H1 (cell line): ENCODE measurements around the gene PIGS. TPM values are rescaled to one million over a fixed set of nuclear protein-coding genes. Genes with fewer than 3 reads are reported as not detected.
"Not testable (repeated sequence)": the region's sequence is repeated elsewhere in the genome, so short reads cannot be mapped to it uniquely, and the experiment has no call there.

ENCODE experiments used
- CTCF ChIA-PET: fragments of 300-600 bp; sonication (Branson Sonifier 250); formaldehyde crosslinking; loops from one replicate; lab custom pipeline; 2021; ENCODE audit not compliant: partially characterized antibody; lab: Charles Lee
- POLR2A ChIA-PET: fragments of 300-600 bp; sonication (Branson Sonifier 250); formaldehyde crosslinking; loops from one replicate; lab custom pipeline; 2021; ENCODE audit warnings: inconsistent platforms; ENCODE audit not compliant: partially characterized antibody; lab: Charles Lee
- DNase-seq, 2 experiments: peaks; one replicate each; pipeline versions ENCODE4 v3.0.0 to v3.0.0-alpha.2; 2010 to 2022; ENCODE audit warnings: low spot score in 2 of 2, low read depth in 1 of 2, mixed read lengths in 1 of 2
- FAIRE-seq: peaks from 2 replicates; lab custom pipeline; 2011; peaks lifted over from hg19 to GRCh38; lab: Jason Lieb, UNC
- H2AFZ ChIP-seq: 2 replicates; pipeline ENCODE4 v1.8.1; 2012; ENCODE audit warnings: low read length, inconsistent platforms
- H2AK5ac ChIP-seq: 2 replicates; pipeline ENCODE4 v1.6.1; 2013; ENCODE audit warnings: low read depth, low read length
- H2BK120ac ChIP-seq: replicated peaks from 2 replicates; pipeline ENCODE3; 2013; ENCODE audit warnings: low read depth, low read length, inconsistent platforms
- H2BK12ac ChIP-seq: 2 replicates; pipeline ENCODE4 v1.6.1; 2013; ENCODE audit warnings: low read depth, low read length
- H2BK15ac ChIP-seq: 2 replicates; pipeline ENCODE4 v1.6.1; 2013; ENCODE audit warnings: low read length
- H2BK20ac ChIP-seq: 2 replicates; pipeline ENCODE4 v1.6.1; 2013; ENCODE audit warnings: low read length
- H2BK5ac ChIP-seq: 2 replicates; pipeline ENCODE4 v1.6.1; 2013; ENCODE audit warnings: low read depth, low read length
- H3K14ac ChIP-seq: 2 replicates; pipeline ENCODE4 v1.6.1; 2013; ENCODE audit warnings: inconsistent platforms; ENCODE audit not compliant: insufficient read length
- H3K18ac ChIP-seq: 2 replicates; pipeline ENCODE4 v1.6.1; 2013; ENCODE audit warnings: low read length; ENCODE audit errors: extremely low read depth
- H3K23ac ChIP-seq: 2 replicates; pipeline ENCODE4 v1.6.1; 2013; ENCODE audit warnings: inconsistent platforms; ENCODE audit not compliant: insufficient read length
- H3K23me2 ChIP-seq: 2 replicates; pipeline ENCODE4 v1.6.1; 2013; ENCODE audit warnings: low read depth, low read length
- H3K27ac ChIP-seq: 2 replicates; pipeline ENCODE4 v1.6.1; 2011; ENCODE audit warnings: low read depth, low read length, inconsistent platforms
- H3K27me3 ChIP-seq, 4 experiments: replicated peaks in 1 of 4; 1 replicate in 1 of 4; 2 replicates in 3 of 4; pipeline versions ENCODE4 v1.6.1 to v1.8.1; 2011 to 2013; ENCODE audit warnings: low read length in 3 of 4, mild to moderate bottlenecking in 3 of 4, inconsistent platforms in 2 of 4, mixed read lengths in 2 of 4, moderate library complexity in 1 of 4; ENCODE audit not compliant: control insufficient read depth in 3 of 4, insufficient read depth in 3 of 4; ENCODE audit errors: extremely low read depth in 1 of 4
- H3K36me3 ChIP-seq, 4 experiments: 2 replicates each; pipeline versions ENCODE4 v1.6.1 to v1.8.1; 2011 to 2013; ENCODE audit warnings: mild to moderate bottlenecking in 4 of 4, low read length in 3 of 4, moderate library complexity in 2 of 4, control low read depth in 1 of 4, inconsistent platforms in 1 of 4; ENCODE audit not compliant: insufficient read depth in 4 of 4, control insufficient read depth in 2 of 4
- H3K4ac ChIP-seq: replicated peaks from 2 replicates; pipeline ENCODE3; 2013; ENCODE audit warnings: low read length, low read depth, mixed read lengths, inconsistent platforms; ENCODE audit not compliant: insufficient read length
- H3K4me1 ChIP-seq, 4 experiments: replicated peaks in 1 of 4; 1 replicate in 1 of 4; 2 replicates in 3 of 4; pipeline versions ENCODE4 v1.6.1 to v1.8.1; 2011 to 2013; ENCODE audit warnings: low read length in 3 of 4, inconsistent platforms in 2 of 4, mixed read lengths in 1 of 4; ENCODE audit not compliant: insufficient read depth in 4 of 4, control insufficient read depth in 3 of 4
- H3K4me2 ChIP-seq, 2 experiments: 2 replicates each; pipeline versions ENCODE4 v1.6.1 to v1.8.1; 2011 to 2013; ENCODE audit warnings: low read depth in 2 of 2, low read length in 2 of 2, control low read depth in 1 of 2, inconsistent platforms in 1 of 2, mild to moderate bottlenecking in 1 of 2; ENCODE audit not compliant: insufficient read depth in 1 of 2
- H3K4me3 ChIP-seq, 4 experiments: fragments of 200-600, 300-600 bp in 1 of 4; sonication (generic), shearing (Covaris generic), sonication (Bioruptor Twin) in 1 of 4; 2 replicates each; pipeline versions ENCODE4 v1.5.1 to v1.8.1; 2011 to 2016; ENCODE audit warnings: low read length in 4 of 4, low read depth in 3 of 4, control low read depth in 2 of 4, inconsistent platforms in 2 of 4, mild to moderate bottlenecking in 2 of 4, mixed read lengths in 1 of 4, moderate library complexity in 1 of 4; ENCODE audit not compliant: insufficient read depth in 2 of 4; ENCODE audit errors: extremely low read depth in 1 of 4
- H3K56ac ChIP-seq: replicated peaks from 2 replicates; pipeline ENCODE3; 2013; ENCODE audit warnings: low read depth, mild to moderate bottlenecking, mixed read lengths, low read length, inconsistent platforms; ENCODE audit not compliant: insufficient read length
- H3K79me1 ChIP-seq: 2 replicates; pipeline ENCODE4 v1.6.1; 2013; ENCODE audit warnings: low read depth, low read length, control low read depth
- H3K79me2 ChIP-seq, 2 experiments: 2 replicates each; pipeline versions ENCODE4 v1.6.1 to v1.8.1; 2012 to 2013; ENCODE audit warnings: low read length in 2 of 2, mild to moderate bottlenecking in 2 of 2, inconsistent platforms in 1 of 2; ENCODE audit not compliant: insufficient read depth in 2 of 2, control insufficient read depth in 1 of 2
- H3K9ac ChIP-seq, 4 experiments: replicated peaks in 1 of 4; 1 replicate in 1 of 4; 2 replicates in 3 of 4; pipeline versions ENCODE4 v1.6.1 to v1.8.1; 2011 to 2013; ENCODE audit warnings: low read depth in 3 of 4, low read length in 3 of 4, control low read depth in 2 of 4, mild to moderate bottlenecking in 2 of 4, moderate library complexity in 2 of 4, inconsistent platforms in 1 of 4; ENCODE audit errors: extremely low read depth in 1 of 4
- H3K9me3 ChIP-seq, 2 experiments: 2 replicates each; pipeline versions ENCODE4 v1.6.1 to v1.8.1; 2012 to 2013; ENCODE audit warnings: mild to moderate bottlenecking in 2 of 2, moderate library complexity in 2 of 2, control low read depth in 1 of 2, inconsistent platforms in 1 of 2, low read depth in 1 of 2, low read length in 1 of 2, mixed read lengths in 1 of 2; ENCODE audit not compliant: insufficient read depth in 2 of 2
- H4K20me1 ChIP-seq, 2 experiments: replicated peaks in 1 of 2; 2 replicates each; pipeline versions ENCODE3 to v1.8.1; 2011 to 2013; ENCODE audit warnings: inconsistent platforms in 2 of 2, low read length in 2 of 2, mild to moderate bottlenecking in 1 of 2; ENCODE audit not compliant: insufficient read depth in 2 of 2, control insufficient read depth in 1 of 2
- H4K5ac ChIP-seq: 2 replicates; pipeline ENCODE4 v1.6.1; 2013; ENCODE audit warnings: low read length, low read depth, mixed read lengths, inconsistent platforms; ENCODE audit not compliant: insufficient read length
- H4K8ac ChIP-seq: 2 replicates; pipeline ENCODE4 v1.8.0; 2013; ENCODE audit warnings: mild to moderate bottlenecking, moderate library complexity, low read length, inconsistent platforms; ENCODE audit not compliant: insufficient read depth; ENCODE audit errors: extremely low read depth
- H4K91ac ChIP-seq: replicated peaks from 2 replicates; pipeline ENCODE3; 2013; ENCODE audit warnings: low read length, mixed read lengths, inconsistent platforms; ENCODE audit not compliant: insufficient read length
- WGBS, 2 experiments: shearing (Covaris generic) in 1 of 2; methylation state at CpG; one replicate each; pipeline versions ENCODE4 v1.1.6 to v1.1.7; 2013 to 2015; ENCODE audit warnings: low lambda C conversion rate in 2 of 2, mixed read lengths in 2 of 2, inconsistent platforms in 1 of 2, low coverage in 1 of 2, missing lambda C conversion rate in 1 of 2; ENCODE audit not compliant: insufficient replicate concordance in 2 of 2, insufficient coverage in 1 of 2, insufficient read length in 1 of 2; ENCODE audit errors: extremely low coverage in 1 of 2, missing lambda C conversion rate in 1 of 2; 5-methylcytosine and 5-hydroxymethylcytosine counted together
- polyA plus RNA-seq, 7 experiments: library from polyadenylated mRNA; depleted of rRNA in 3 of 7; stranded (reverse) in 5 of 7; unstranded in 2 of 7; fragments of >200 nt in 5 of 7; fragments of 200-250 nt in 2 of 7; gene quantifications; 1 replicate in 5 of 7; 2 replicates in 1 of 7; 4 replicates in 1 of 7; pipeline versions ENCODE4 v1.2.1 to v1.2.3, GENCODE V29; 2011 to 2013; ENCODE audit warnings: missing spikeins in 2 of 7, mixed read lengths in 2 of 7
- total RNA-seq: library from RNA; stranded (reverse); fragmentation: NEBNext Ultra II Directional; extraction: Animal tissue kit (Norgen Biotek cat#: 25700); gene quantifications from 2 replicates; pipeline ENCODE4 v1.2.1, GENCODE V29; 2021

PIGS gene
- total and polyA plus RNA-seq, 2 of the 8 experiments (the other 6 are each of a cell fraction or from before 2014, with no cell fraction given) = 44.3 to 50.6 TPM

- not testable (repeated sequence) for H4K8ac ChIP-seq, H4K20me1 ChIP-seq, H3K23ac ChIP-seq, FAIRE-seq, H3K4me1 ChIP-seq, H3K79me2 ChIP-seq, H3K4me3 ChIP-seq, H3K27me3 ChIP-seq, H4K5ac ChIP-seq, H2BK120ac ChIP-seq, H3K4me2 ChIP-seq, H3K9me3 ChIP-seq, H3K14ac ChIP-seq, H2AK5ac ChIP-seq, H3K56ac ChIP-seq, H2BK5ac ChIP-seq, H4K91ac ChIP-seq, H3K4ac ChIP-seq, H2AFZ ChIP-seq, H3K9ac ChIP-seq, H3K27ac ChIP-seq, DNase-seq, H3K23me2 ChIP-seq, H2BK20ac ChIP-seq, H3K18ac ChIP-seq, H3K36me3 ChIP-seq, H3K79me1 ChIP-seq, H2BK12ac ChIP-seq, H2BK15ac ChIP-seq
- no CpG with 5 or more reads among the region's 31 CpGs for WGBS, 2 experiments
- POLR2A ChIA-PET = interaction anchor here (1.0 kb wide), 1 partner anchor 17 kb away, joined by 3 read pairs; no protein-coding TSS in a partner anchor
- CTCF ChIA-PET = interaction anchor here (0.6 kb wide), 1 partner anchor 15 kb away, joined by 3 read pairs; no protein-coding TSS in a partner anchor
These were observed 32.7 kb upstream of the PIGS start for GRCh38 chr17:28604031-28604430.
